Measurements from ENCODE around the gene ATP4A.

ATP4A gene

DNA sequence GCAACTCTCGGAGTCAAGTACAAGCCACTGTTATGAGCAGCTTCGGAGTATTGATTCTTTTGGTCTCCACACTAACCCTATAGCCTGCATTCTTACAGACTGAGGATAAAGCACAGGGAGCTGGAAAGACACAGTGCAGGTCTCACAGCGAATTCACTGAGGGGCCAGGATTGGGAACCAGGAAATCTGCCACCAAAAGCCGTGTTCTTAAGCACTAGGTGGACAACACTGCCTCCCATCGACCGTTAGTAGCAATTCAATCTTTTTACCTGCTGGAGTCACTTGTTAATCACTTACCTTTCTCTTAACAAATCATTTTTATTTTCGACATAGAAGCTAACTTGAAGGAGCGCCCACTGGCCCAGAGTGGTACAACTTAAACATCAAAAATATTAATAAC is 28.8 kb upstream of the ATP4A start:
- no peaks in the 10 kb centered on the region for H3K4me1 ChIP-seq (ENCODE audit: control insufficient read depth in 1 of 2, insufficient read depth in 1 of 2, low read depth in 1 of 2, low read length in 1 of 2)
- H3K36me3 ChIP-seq = no peaks in the 10 kb centered on the region
- H3K4me3 ChIP-seq (ENCODE audit: low read depth in 1 of 2, low read length in 1 of 2) = no peak overlapping the region
- no peak overlapping the region for H3K27ac ChIP-seq
- H3K9me3 ChIP-seq = no peaks in the 10 kb centered on the region
- peaks cover 3% of the 10 kb centered on the region for H3K27me3 ChIP-seq
- TF ChIP-seq, protein P1, sequence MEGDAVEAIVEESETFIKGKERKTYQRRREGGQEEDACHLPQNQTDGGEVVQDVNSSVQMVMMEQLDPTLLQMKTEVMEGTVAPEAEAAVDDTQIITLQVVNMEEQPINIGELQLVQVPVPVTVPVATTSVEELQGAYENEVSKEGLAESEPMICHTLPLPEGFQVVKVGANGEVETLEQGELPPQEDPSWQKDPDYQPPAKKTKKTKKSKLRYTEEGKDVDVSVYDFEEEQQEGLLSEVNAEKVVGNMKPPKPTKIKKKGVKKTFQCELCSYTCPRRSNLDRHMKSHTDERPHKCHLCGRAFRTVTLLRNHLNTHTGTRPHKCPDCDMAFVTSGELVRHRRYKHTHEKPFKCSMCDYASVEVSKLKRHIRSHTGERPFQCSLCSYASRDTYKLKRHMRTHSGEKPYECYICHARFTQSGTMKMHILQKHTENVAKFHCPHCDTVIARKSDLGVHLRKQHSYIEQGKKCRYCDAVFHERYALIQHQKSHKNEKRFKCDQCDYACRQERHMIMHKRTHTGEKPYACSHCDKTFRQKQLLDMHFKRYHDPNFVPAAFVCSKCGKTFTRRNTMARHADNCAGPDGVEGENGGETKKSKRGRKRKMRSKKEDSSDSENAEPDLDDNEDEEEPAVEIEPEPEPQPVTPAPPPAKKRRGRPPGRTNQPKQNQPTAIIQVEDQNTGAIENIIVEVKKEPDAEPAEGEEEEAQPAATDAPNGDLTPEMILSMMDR (IDR thresholded peaks at IDR 0.05) = no peak

DNA sequence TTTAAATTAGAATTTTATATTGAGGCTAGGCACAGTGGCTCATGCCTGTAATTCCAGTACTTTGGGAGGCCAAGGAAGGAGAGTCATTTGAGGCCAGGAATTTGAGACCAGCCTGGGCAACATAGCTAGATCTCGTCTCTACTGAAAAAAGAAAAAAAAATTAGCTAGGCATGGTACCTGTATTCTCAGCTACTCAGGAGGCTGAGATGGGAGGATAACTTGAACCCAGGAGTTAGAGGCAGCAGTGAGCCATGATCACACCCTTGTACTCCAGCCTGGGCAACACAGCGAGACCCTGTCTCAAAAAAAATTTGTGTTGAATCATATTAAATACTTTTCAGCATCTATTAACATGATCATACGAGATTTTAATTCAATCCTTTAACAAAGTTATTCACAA is 27.4 kb upstream of the ATP4A start:
- Histone ChIP-seq H3K4me3 (ENCODE audit: low read depth in 1 of 2, low read length in 1 of 2) (no peak overlapping the region), H3K4me1 (ENCODE audit: control insufficient read depth in 1 of 2, insufficient read depth in 1 of 2, low read depth in 1 of 2, low read length in 1 of 2) (no peaks in the 10 kb centered on the region), H3K36me3 (no peaks in the 10 kb centered on the region), H3K9me3 (no peaks in the 10 kb centered on the region), H3K27me3 (peaks cover 7% of the 10 kb centered on the region), H3K27ac (no peak overlapping the region)
- TF ChIP-seq, protein P1 (IDR thresholded peaks at IDR 0.05) = no peak

DNA sequence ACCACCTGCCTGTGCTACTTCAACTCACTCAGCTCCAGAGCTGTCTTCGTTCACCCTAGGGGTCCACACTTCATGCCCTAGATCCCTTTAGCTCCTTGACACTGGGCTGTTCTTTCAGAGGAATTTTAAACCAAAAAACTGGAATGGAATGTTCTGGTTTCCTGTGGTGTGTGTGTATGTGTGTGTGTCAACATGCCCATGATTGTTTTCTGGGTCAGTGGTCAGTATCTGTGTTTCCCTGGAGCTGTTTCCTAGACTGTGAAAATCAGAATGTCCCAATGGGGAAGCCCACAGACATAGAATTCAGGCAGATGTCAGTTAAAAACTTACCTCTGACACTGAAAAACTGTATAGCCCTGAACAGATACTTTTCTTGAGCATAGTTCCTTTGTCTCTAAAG is 23.9 kb upstream of the ATP4A start:
- TF ChIP-seq, protein P1 (IDR thresholded peaks at IDR 0.05) = no peak
- Histone ChIP-seq H3K36me3 (no peaks in the 10 kb centered on the region), H3K4me3 (ENCODE audit: low read depth in 1 of 2, low read length in 1 of 2) (no peak overlapping the region), H3K9me3 (no peaks in the 10 kb centered on the region), H3K27me3 (peaks cover 37% of the 10 kb centered on the region), H3K27ac (no peak overlapping the region), H3K4me1 (ENCODE audit: control insufficient read depth in 1 of 2, insufficient read depth in 1 of 2, low read depth in 1 of 2, low read length in 1 of 2) (no peaks in the 10 kb centered on the region)

DNA sequence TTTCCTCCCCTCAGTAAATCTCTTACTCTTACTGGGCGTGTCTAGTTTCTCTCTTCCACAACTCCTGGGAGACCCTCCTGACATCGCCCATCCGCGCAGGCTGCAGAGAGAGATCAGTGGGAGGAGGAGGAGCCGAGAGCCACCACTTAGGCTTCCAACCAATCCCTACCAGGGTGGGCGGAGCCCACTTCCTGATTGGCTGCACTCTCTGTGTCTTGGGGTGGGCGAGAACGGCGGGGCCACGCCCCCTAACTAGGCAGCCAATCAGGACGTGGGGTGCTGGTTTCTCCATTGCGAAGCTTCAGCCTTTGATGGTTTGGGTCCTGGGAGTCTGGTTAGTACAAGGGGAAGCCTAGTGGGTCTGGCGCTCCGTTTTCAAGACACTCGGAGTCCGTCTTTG is 22.4 kb upstream of the ATP4A start, which contains the start of gene PMIS2:
TSS of gene PMIS2 (plus strand) at position 326 of the 400 bp plus-strand sequence. CDS start 87 bp downstream, outside the sequence.
- H3K4me1 ChIP-seq (ENCODE audit: control insufficient read depth in 1 of 2, insufficient read depth in 1 of 2, low read depth in 1 of 2, low read length in 1 of 2) = no peaks in the 10 kb centered on the region
- H3K36me3 ChIP-seq = no peaks in the 10 kb centered on the region
- H3K9me3 ChIP-seq = no peaks in the 10 kb centered on the region
- no peak within 1 kb of the TSS for H3K27ac ChIP-seq
- TF ChIP-seq, protein P1 (IDR thresholded peaks at IDR 0.05) = no peak
- H3K27me3 ChIP-seq = peaks cover 33% of the 10 kb centered on the region
- H3K4me3 ChIP-seq (ENCODE audit: low read depth in 1 of 2, low read length in 1 of 2) = no peak within 1 kb of the TSS

DNA sequence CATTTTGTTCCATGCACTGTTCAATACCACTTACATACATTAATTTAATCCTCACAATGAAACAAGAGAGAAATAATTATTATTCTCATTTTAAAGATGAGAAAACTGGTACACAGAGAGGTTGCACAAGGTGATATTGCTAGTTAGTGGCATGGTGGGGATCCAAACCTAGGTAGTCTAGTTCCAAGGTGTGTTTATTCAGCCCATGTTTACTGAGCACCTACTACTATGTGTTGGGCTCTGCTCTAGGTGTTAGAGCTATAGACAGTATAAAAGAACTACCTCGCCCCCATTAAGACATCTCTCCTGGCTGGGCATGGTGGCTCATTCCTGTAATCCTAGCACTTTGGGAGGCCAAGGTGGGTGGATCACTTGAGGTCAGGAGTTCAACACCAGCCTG is 19.3 kb upstream of the ATP4A start:
- Histone ChIP-seq H3K36me3 (no peaks in the 10 kb centered on the region), H3K27me3 (peaks cover 33% of the 10 kb centered on the region), H3K4me1 (ENCODE audit: control insufficient read depth in 1 of 2, insufficient read depth in 1 of 2, low read depth in 1 of 2, low read length in 1 of 2) (no peaks in the 10 kb centered on the region), H3K27ac (no peak overlapping the region), H3K4me3 (ENCODE audit: low read depth in 1 of 2, low read length in 1 of 2) (no peak overlapping the region), H3K9me3 (no peaks in the 10 kb centered on the region)
- TF ChIP-seq, protein P1 (IDR thresholded peaks at IDR 0.05) = no peak

DNA sequence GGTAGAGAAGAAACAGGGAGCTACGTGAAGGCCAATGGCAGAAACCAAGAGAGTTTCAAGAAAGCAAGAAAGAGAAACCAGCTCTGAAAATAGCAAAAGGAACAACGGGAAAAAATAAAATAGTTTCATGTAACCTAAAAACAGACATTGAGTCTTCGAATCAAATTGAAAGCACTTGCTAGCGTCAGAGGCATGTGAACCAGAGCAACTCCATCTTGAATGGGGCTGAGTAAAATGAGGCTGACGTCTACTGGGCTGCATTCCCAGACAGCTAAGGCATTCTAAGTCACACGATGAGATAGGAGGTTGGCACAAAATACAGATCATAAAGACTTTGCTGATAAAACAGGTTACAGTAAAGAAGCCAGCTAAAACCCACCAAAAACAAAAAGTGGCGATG is 15.2 kb upstream of the ATP4A start:
- Histone ChIP-seq H3K27me3 (peaks cover 8% of the 10 kb centered on the region), H3K4me1 (ENCODE audit: control insufficient read depth in 1 of 2, insufficient read depth in 1 of 2, low read depth in 1 of 2, low read length in 1 of 2) (no peaks in the 10 kb centered on the region), H3K9me3 (peaks cover 20% of the 10 kb centered on the region), H3K36me3 (no peaks in the 10 kb centered on the region), H3K27ac (no peak overlapping the region), H3K4me3 (ENCODE audit: low read depth in 1 of 2, low read length in 1 of 2) (no peak overlapping the region)
- TF ChIP-seq, protein P1 (IDR thresholded peaks at IDR 0.05) = no peak

Measured in neutrophil (primary cell).